Measurements from ENCODE around the gene GALT.

The GALT gene

GRCh38 chr9:34694811-34695210 is 48.3 kb downstream of the GALT start:
- H3K27ac ChIP-seq (ENCODE audit: low read depth, low read length): no peak overlapping the region
- no peaks in the 10 kb centered on the region for H4K20me1 ChIP-seq (ENCODE audit: low read depth, low read length)
- no peaks in the 10 kb centered on the region for H3F3A ChIP-seq (ENCODE audit: insufficient read depth)
- no peaks in the 10 kb centered on the region for H3K27me3 ChIP-seq (ENCODE audit: low read length)
- H3K36me3 ChIP-seq (ENCODE audit: low read length): no peaks in the 10 kb centered on the region
- no peak overlapping the region for H3K4me2 ChIP-seq (ENCODE audit: low read depth, low read length, poor library complexity, severe bottlenecking)
- no peak overlapping the region for H3K9ac ChIP-seq (ENCODE audit: low read length)
- no peaks in the 10 kb centered on the region for H3K9me2 ChIP-seq (replicated peaks; ENCODE audit: insufficient read depth, low read length)
- H3K79me2 ChIP-seq (ENCODE audit: insufficient read depth, low read length): no peaks in the 10 kb centered on the region
- TF ChIP-seq CTCF (IDR thresholded peaks at IDR 0.05; ENCODE audit: insufficient read depth, low read length, poor library complexity, severe bottlenecking): no peak
- TF ChIP-seq EZH2phosphoT487 (conservative IDR thresholded peaks at IDR 0.05; ENCODE audit: low read length): no peak
- no peak overlapping the region for H2AFZ ChIP-seq (ENCODE audit: low read depth, low read length, severe bottlenecking)
- H3K9me3 ChIP-seq (ENCODE audit: insufficient read depth, low read length): no peaks in the 10 kb centered on the region
- H3K4me3 ChIP-seq (ENCODE audit: insufficient read depth, low read length, poor library complexity, severe bottlenecking): no peak overlapping the region
